NCI-H2081 treated with DMSO at 0.1 percent for 48 hours (cell line): Measurements from ENCODE around the gene METTL25.

Experiments
- DNase-seq: peaks from one replicate; lab custom pipeline; 2025; lab: John Stamatoyannopoulos, UW

Gene METTL25

DNA sequence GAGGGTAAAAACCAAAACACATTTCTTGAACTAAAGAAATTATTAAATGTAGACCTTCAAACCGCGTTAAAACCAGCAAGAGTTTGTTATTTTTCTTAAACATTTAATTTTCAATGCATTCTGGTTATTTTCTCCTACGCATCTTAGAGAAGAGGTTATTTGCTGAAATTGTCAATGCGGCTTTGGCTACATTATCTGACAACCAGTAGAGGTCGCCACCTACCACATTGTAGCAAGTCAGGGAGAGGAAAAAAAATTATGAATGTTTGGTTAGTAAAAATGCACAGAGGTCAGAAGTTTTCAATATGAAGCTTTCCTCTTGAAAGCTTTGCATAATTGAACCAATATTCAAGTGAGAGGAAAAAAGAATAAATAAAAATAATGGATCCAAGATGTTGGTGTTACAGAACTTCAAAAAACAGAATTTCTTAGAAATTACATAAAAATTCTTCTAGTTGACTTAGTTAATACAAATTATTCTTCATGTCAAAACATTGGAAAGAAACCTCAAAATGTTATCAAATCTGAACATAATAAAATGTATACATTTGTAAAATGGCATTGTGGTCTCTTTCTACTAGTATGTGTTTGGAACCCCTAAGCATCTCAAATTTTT lies 168.9 kb downstream of the METTL25 start:
- no peak for DNase-seq
